SU-DHL-6 (cell line): ENCODE measurements around the gene MAPKAPK3.

Experiments used
- H2AFZ ChIP-seq: fragments of 200-600 bp; sonication (generic); 2 replicates; pipeline ENCODE4 v1.6.1; 2014; ENCODE audit warnings: low read depth, mild to moderate bottlenecking, moderate library complexity, mixed read lengths, antibody characterized with exemption, low read length; ENCODE audit not compliant: severe bottlenecking
- H3F3A ChIP-seq: fragments of 200-600 bp; shearing (Covaris generic); 2 replicates; pipeline ENCODE4 v1.6.0; 2016; ENCODE audit warnings: antibody characterized with exemption, mild to moderate bottlenecking; ENCODE audit not compliant: insufficient read depth
- H3K27ac ChIP-seq: fragments of 200-600 bp; sonication (generic); 2 replicates; pipeline ENCODE4 v1.5.1; 2016; ENCODE audit warnings: low read depth, mild to moderate bottlenecking, low read length, moderate library complexity, mixed read lengths
- H3K27me3 ChIP-seq: fragments of 200-600 bp; sonication (generic), shearing (Covaris generic); 2 replicates; pipeline ENCODE4 v1.6.0; 2014; ENCODE audit warnings: mild to moderate bottlenecking, low read length
- H3K36me3 ChIP-seq: fragments of 200-600 bp; sonication (generic); 2 replicates; pipeline ENCODE4 v1.6.1; 2014; ENCODE audit warnings: mild to moderate bottlenecking, low read length, mixed read lengths
- H3K4me2 ChIP-seq: fragments of 300-600, 200-600 bp; shearing (Covaris generic), sonication (generic); 2 replicates; pipeline ENCODE4 v1.6.0; 2014; ENCODE audit warnings: low read length, low read depth, mild to moderate bottlenecking; ENCODE audit not compliant: poor library complexity, severe bottlenecking
- H3K4me3 ChIP-seq: fragments of 200-600 bp; sonication (generic); 2 replicates; pipeline ENCODE4 v1.5.1; 2014; ENCODE audit warnings: antibody characterized with exemption, low read length, mild to moderate bottlenecking, mixed read lengths; ENCODE audit not compliant: insufficient read depth, poor library complexity, severe bottlenecking
- H3K79me2 ChIP-seq: fragments of 200-600 bp; sonication (generic); 2 replicates; pipeline ENCODE4 v1.6.1; 2014; ENCODE audit warnings: mild to moderate bottlenecking, low read length, moderate library complexity; ENCODE audit not compliant: insufficient read depth
- H3K9ac ChIP-seq: fragments of 200-600 bp; sonication (generic); 2 replicates; pipeline ENCODE4 v1.7.0; 2014; ENCODE audit warnings: mild to moderate bottlenecking, low read length
- H3K9me2 ChIP-seq: fragments of 200-600 bp; sonication (generic); replicated peaks from 2 replicates; pipeline ENCODE4 v1.6.1; 2014; ENCODE audit warnings: low read length; ENCODE audit not compliant: insufficient read depth
- H3K9me3 ChIP-seq: fragments of 200-600 bp; sonication (generic); 2 replicates; pipeline ENCODE4 v1.6.1; 2014; ENCODE audit warnings: low read length, mixed read lengths; ENCODE audit not compliant: insufficient read depth
- H4K20me1 ChIP-seq: fragments of 200-600 bp; sonication (generic); 2 replicates; pipeline ENCODE4 v1.6.1; 2014; ENCODE audit warnings: low read depth, mild to moderate bottlenecking, antibody characterized with exemption, low read length, moderate library complexity, mixed read lengths
- CTCF ChIP-seq: fragments of 200-600 bp; sonication (generic); IDR thresholded peaks from one replicate; pipeline ENCODE4 v1.5.1; 2017; ENCODE audit warnings: antibody characterized with exemption, mild to moderate bottlenecking, low read length, moderate library complexity; ENCODE audit not compliant: insufficient read depth, poor library complexity, severe bottlenecking
- EZH2phosphoT487 ChIP-seq: fragments of 200-600 bp; sonication (generic), shearing (Covaris generic); conservative IDR thresholded peaks from 2 replicates; pipeline ENCODE4 v1.6.1; 2018; ENCODE audit warnings: mild to moderate bottlenecking, antibody characterized with exemption, low read length, moderate library complexity, mixed read lengths

MAPKAPK3 gene

GRCh38 chr3:50633230-50633790, 16.4 kb downstream of the MAPKAPK3 start:
- no peak overlapping the region for H2AFZ ChIP-seq

DNA sequence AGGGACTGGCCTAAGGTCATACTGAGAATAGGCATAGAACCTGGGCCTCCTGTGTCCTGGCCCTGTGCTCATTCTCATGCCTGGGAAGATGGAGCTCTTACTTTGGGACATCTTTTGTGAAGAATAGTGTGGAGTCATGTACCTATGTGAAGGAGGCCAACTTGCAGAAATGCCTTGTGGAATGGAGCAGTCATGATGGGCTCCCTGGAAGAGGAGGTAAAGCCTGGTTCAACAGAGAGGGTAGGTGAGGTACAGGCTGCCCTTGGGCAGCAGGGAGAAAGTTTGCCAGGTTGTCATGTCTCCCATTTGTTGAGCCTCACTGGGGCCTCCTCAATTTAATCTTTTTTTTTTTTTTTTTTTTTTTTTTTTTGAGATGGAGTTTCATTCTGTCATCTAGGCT, 18.1 kb downstream of the MAPKAPK3 start:
- Histone ChIP-seq H3K27me3 (no peaks in the 10 kb centered on the region), H3F3A (no peaks in the 10 kb centered on the region), H3K4me2 (no peak overlapping the region), H3K9me3 (no peaks in the 10 kb centered on the region), H2AFZ (no peak overlapping the region), H3K9me2 (no peaks in the 10 kb centered on the region), H3K27ac (no peak overlapping the region), H3K4me3 (no peak overlapping the region), H3K36me3 (no peaks in the 10 kb centered on the region), H4K20me1 (no peaks in the 10 kb centered on the region), H3K79me2 (no peaks in the 10 kb centered on the region), H3K9ac (no peak overlapping the region)
- TF ChIP-seq CTCF (no peak), EZH2phosphoT487 (no peak)

More at GRCh38 chr3:50633230-50633790, 16.4 kb downstream of the MAPKAPK3 start:
- no peaks in the 10 kb centered on the region for H3K9me2 ChIP-seq
- H3F3A ChIP-seq: no peaks in the 10 kb centered on the region
- H3K4me3 ChIP-seq: no peak overlapping the region
- H3K27me3 ChIP-seq: no peaks in the 10 kb centered on the region
- no peak for TF ChIP-seq CTCF
- no peak for TF ChIP-seq EZH2phosphoT487
- H3K9ac ChIP-seq: no peak overlapping the region
- no peak overlapping the region for H3K4me2 ChIP-seq
- no peaks in the 10 kb centered on the region for H3K9me3 ChIP-seq
- no peak overlapping the region for H3K27ac ChIP-seq
- H4K20me1 ChIP-seq: no peaks in the 10 kb centered on the region
- H3K79me2 ChIP-seq: no peaks in the 10 kb centered on the region
- no peaks in the 10 kb centered on the region for H3K36me3 ChIP-seq

DNA sequence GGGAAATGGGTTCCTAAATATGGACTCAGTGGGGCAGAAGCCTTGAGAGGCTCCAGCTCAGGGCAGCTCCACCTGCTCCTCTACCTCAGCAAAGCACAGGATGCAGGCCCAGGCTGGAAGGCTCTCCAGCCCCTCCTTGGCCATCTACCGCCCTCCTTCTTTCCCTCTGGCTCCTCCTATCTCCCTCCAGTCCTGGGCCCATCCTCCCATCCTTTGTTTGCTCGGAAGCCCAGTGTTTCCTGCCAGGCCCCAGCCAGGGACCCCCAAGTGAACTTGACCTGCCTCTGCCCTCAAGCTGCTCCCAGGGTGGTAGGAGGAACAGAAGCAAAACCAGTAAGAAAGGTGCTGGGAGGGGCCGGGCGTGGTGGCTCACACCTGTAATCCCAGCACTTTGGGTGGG, 20.1 kb downstream of the MAPKAPK3 start:
- no peak for TF ChIP-seq CTCF
- no peak for TF ChIP-seq EZH2phosphoT487
- Histone ChIP-seq H3K4me2 (no peak overlapping the region), H3K79me2 (no peaks in the 10 kb centered on the region)

More for the DNA sequence above, 20.1 kb downstream of the MAPKAPK3 start:
- H3K27ac ChIP-seq: no peak overlapping the region
- no peaks in the 10 kb centered on the region for H3F3A ChIP-seq
- no peaks in the 10 kb centered on the region for H3K27me3 ChIP-seq
- no peaks in the 10 kb centered on the region for H3K36me3 ChIP-seq
- H3K9me3 ChIP-seq: no peaks in the 10 kb centered on the region
- no peaks in the 10 kb centered on the region for H3K9me2 ChIP-seq
- no peak overlapping the region for H3K9ac ChIP-seq
- no peaks in the 10 kb centered on the region for H4K20me1 ChIP-seq
- H3K4me3 ChIP-seq: no peak overlapping the region
- no peak overlapping the region for H2AFZ ChIP-seq
